Liver (tissue), 9 donors: Measurements from ENCODE around the gene SF1. TPM values are rescaled to one million over a fixed set of nuclear protein-coding genes. Genes with fewer than 3 reads are reported as not detected.

ENCODE experiments used
- DNase-seq: peaks from one replicate; pipeline ENCODE4 v3.0.0-alpha.2; 2017; ENCODE audit warnings: low spot score
- H3K27ac ChIP-seq, 2 donors: one replicate each; pipeline ENCODE4 v1.7.0; 2013; ENCODE audit warnings: inconsistent platforms in 2 of 2, low read length in 2 of 2, control low read depth in 1 of 2, low read depth in 1 of 2, mild to moderate bottlenecking in 1 of 2
- H3K27me3 ChIP-seq, 4 donors: one replicate each; pipeline versions ENCODE4 v1.6.1 to v1.7.0; 2013; ENCODE audit warnings: low read length in 3 of 4, inconsistent platforms in 1 of 4, mild to moderate bottlenecking in 1 of 4, moderate library complexity in 1 of 4; ENCODE audit not compliant: control insufficient read depth in 4 of 4, insufficient read depth in 4 of 4
- H3K36me3 ChIP-seq, 4 donors: one replicate each; pipeline versions ENCODE4 v1.6.1 to v1.7.0; 2013; ENCODE audit warnings: low read length in 3 of 4, mild to moderate bottlenecking in 3 of 4, low read depth in 1 of 4, moderate library complexity in 1 of 4; ENCODE audit not compliant: control insufficient read depth in 4 of 4, insufficient read depth in 3 of 4
- H3K4me1 ChIP-seq, 4 donors: one replicate each; pipeline versions ENCODE4 v1.6.1 to v1.7.0; 2013; ENCODE audit warnings: low read length in 3 of 4, mild to moderate bottlenecking in 3 of 4, moderate library complexity in 1 of 4; ENCODE audit not compliant: control insufficient read depth in 4 of 4, insufficient read depth in 4 of 4
- H3K4me3 ChIP-seq, 3 donors: one replicate each; pipeline versions ENCODE4 v1.6.1 to v1.7.0; 2013; ENCODE audit warnings: low read length in 3 of 3, control low read depth in 1 of 3, low read depth in 1 of 3, mild to moderate bottlenecking in 1 of 3
- H3K9ac ChIP-seq, 2 donors: one replicate each; pipeline ENCODE4 v1.7.0; 2013; ENCODE audit warnings: low read length in 2 of 2, mild to moderate bottlenecking in 2 of 2, moderate library complexity in 2 of 2, control low read depth in 1 of 2, low read depth in 1 of 2
- H3K9me3 ChIP-seq, 4 donors: one replicate each; pipeline versions ENCODE4 v1.6.1 to v1.7.0; 2013; ENCODE audit warnings: low read length in 3 of 4; ENCODE audit not compliant: control insufficient read depth in 4 of 4
- EGR1 ChIP-seq, 2 donors: IDR thresholded peaks; 2 replicates each; pipeline ENCODE4 v1.6.1; 2016 to 2018; ENCODE audit warnings: antibody characterized with exemption in 2 of 2, low read depth in 2 of 2
- FOXA1 ChIP-seq: IDR thresholded peaks from 2 replicates; pipeline ENCODE4 v1.6.1; 2016; ENCODE audit warnings: antibody characterized with exemption
- FOXA2 ChIP-seq: IDR thresholded peaks from 2 replicates; pipeline ENCODE4 v1.6.1; 2016; ENCODE audit warnings: antibody characterized with exemption
- GABPA ChIP-seq, 2 donors: IDR thresholded peaks in 1 of 2; conservative IDR thresholded peaks in 1 of 2; 2 replicates each; pipeline ENCODE4 v1.6.1; 2016; ENCODE audit warnings: antibody characterized with exemption in 2 of 2, mild to moderate bottlenecking in 1 of 2, moderate library complexity in 1 of 2
- HNF4A ChIP-seq, 2 donors: conservative IDR thresholded peaks; 2 replicates each; pipeline ENCODE4 v1.6.1; 2016; ENCODE audit warnings: antibody characterized with exemption in 2 of 2, mild to moderate bottlenecking in 2 of 2
- HNF4G ChIP-seq: IDR thresholded peaks from 2 replicates; pipeline ENCODE4 v1.6.1; 2016; ENCODE audit warnings: antibody characterized with exemption
- JUND ChIP-seq, 2 donors: IDR thresholded peaks; 2 replicates each; pipeline ENCODE4 v1.6.1; 2016; ENCODE audit warnings: antibody characterized with exemption in 2 of 2
- NR2F2 ChIP-seq: IDR thresholded peaks from 2 replicates; pipeline ENCODE4 v1.6.1; 2016; ENCODE audit warnings: antibody characterized with exemption
- RXRA ChIP-seq, 2 donors: IDR thresholded peaks; 2 replicates each; pipeline ENCODE4 v1.6.1; 2017 to 2018; ENCODE audit warnings: antibody characterized with exemption in 2 of 2, mild to moderate bottlenecking in 1 of 2
- SP1 ChIP-seq: IDR thresholded peaks from 2 replicates; pipeline ENCODE4 v1.6.1; 2018; ENCODE audit warnings: antibody characterized with exemption, mild to moderate bottlenecking
- TAF1 ChIP-seq: conservative IDR thresholded peaks from 2 replicates; pipeline ENCODE4 v1.6.1; 2016; ENCODE audit warnings: antibody characterized with exemption, mild to moderate bottlenecking
- YY1 ChIP-seq: IDR thresholded peaks from 2 replicates; pipeline ENCODE4 v1.6.1; 2016; ENCODE audit warnings: antibody characterized with exemption, mild to moderate bottlenecking
- WGBS: extraction: QIAGEN DNeasy Blood & Tissue Kit; methylation state at CpG from one replicate; pipeline ENCODE4 v1.1.7; 2013; 5-methylcytosine and 5-hydroxymethylcytosine counted together
- polyA plus RNA-seq, 2 donors: library from polyadenylated mRNA; stranded (reverse) in 1 of 2; unstranded in 1 of 2; fragments of 200-250 nt in 1 of 2; fragments of >200 nt in 1 of 2; fragmentation: Nextera tagmentation in 1 of 2; extraction: Ambion mirVana in 1 of 2; gene quantifications; one replicate each; pipeline versions ENCODE4 v1.2.1 to v1.2.3, GENCODE V29; 2013 to 2015
- total RNA-seq, 2 donors: library from RNA; depleted of rRNA; stranded (reverse); fragments of >200 nt; gene quantifications; one replicate each; pipeline ENCODE4 v1.2.3, GENCODE V29; 2014
- TF ChIP-seq, protein P1 (sequence below): IDR thresholded peaks from 2 replicates; pipeline ENCODE4 v1.6.1; 2016; ENCODE audit warnings: antibody characterized with exemption
- TF ChIP-seq, protein P2 (sequence below): fragments of 150-350 bp; IDR thresholded peaks from 2 replicates; pipeline ENCODE4 v1.5.1; 2017; ENCODE audit warnings: improper control_type of control experiment, low read depth, low read length; ENCODE audit not compliant: missing input control
- TF ChIP-seq, protein P3 (sequence below): IDR thresholded peaks from 2 replicates; pipeline ENCODE4 v1.6.1; 2016; ENCODE audit warnings: antibody characterized with exemption
- TF ChIP-seq, protein P4 (sequence below): IDR thresholded peaks from 2 replicates; pipeline ENCODE4 v1.6.1; 2016; ENCODE audit warnings: antibody characterized with exemption, mild to moderate bottlenecking
- donor health status: healthy.
- donor health status: healthy.
- donor health status: healthy.
- donor health status: healthy.
- donor health status: healthy.

Gene SF1
- total and polyA plus RNA-seq, 4 donors = 44.9 to 135 (median 50.1) TPM

DNA sequence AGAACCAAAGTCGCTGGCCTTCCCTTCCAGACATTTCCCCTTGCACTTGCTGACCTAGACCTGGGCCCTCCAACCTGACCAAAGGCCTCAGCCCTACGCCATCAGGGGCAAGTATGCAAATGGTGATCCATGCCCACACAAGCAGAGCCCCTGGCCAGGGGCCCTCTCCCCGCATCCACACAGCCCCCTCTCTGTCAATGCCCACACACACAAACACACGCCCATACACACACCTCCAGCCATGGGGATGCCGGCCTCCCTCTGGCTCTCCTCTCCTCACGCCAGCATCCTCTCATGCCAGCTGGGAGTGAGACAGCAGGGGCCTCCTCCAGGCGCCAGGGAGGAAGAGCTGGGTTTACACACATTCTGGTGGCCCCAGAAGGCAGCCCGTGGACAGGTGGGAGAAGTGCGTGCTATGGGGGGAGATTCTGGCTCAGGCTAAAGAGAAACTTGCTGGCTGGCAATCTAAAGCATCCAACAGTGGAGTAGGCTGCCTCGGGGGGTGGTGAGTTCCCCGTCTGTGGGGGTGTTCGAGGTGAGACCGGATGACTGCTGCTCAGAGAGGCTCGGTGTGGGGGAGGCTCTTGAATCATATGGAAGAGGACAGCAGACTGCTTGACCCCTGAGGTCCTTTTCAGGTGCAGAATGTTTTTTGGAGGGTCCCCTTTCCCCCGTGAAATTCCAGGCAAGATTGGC, 60.1 kb downstream of the SF1 start:
- Histone ChIP-seq H3K9me3 (no peaks in the 10 kb centered on the region), H3K4me3 (no peak overlapping the region), H3K9ac (no peak overlapping the region), H3K27ac (no peak overlapping the region), H3K36me3 (no peaks in the 10 kb centered on the region), H3K27me3 (peaks cover 4 to 13% (median 9%) of the 10 kb centered on the region in 4 donors), H3K4me1 (peaks cover under 1 to 6% (median 3%) of the 10 kb centered on the region in 4 donors)
- TF ChIP-seq SP1 (no peak), GABPA (IDR thresholded peaks at IDR 0.05 in 1 of 2, conservative IDR thresholded peaks at IDR 0.05 in 1 of 2) (no peak), NR2F2 (no peak), JUND (IDR thresholded peaks at IDR 0.05) (no peak), HNF4G (no peak), EGR1 (IDR thresholded peaks at IDR 0.05; ENCODE audit: low read depth in 2 of 2) (no peak), RXRA (IDR thresholded peaks at IDR 0.05) (no peak), FOXA1 (no peak), TAF1 (no peak), FOXA2 (no peak), YY1 (no peak), HNF4A (conservative IDR thresholded peaks at IDR 0.05) (no peak)
- TF ChIP-seq, protein P1, sequence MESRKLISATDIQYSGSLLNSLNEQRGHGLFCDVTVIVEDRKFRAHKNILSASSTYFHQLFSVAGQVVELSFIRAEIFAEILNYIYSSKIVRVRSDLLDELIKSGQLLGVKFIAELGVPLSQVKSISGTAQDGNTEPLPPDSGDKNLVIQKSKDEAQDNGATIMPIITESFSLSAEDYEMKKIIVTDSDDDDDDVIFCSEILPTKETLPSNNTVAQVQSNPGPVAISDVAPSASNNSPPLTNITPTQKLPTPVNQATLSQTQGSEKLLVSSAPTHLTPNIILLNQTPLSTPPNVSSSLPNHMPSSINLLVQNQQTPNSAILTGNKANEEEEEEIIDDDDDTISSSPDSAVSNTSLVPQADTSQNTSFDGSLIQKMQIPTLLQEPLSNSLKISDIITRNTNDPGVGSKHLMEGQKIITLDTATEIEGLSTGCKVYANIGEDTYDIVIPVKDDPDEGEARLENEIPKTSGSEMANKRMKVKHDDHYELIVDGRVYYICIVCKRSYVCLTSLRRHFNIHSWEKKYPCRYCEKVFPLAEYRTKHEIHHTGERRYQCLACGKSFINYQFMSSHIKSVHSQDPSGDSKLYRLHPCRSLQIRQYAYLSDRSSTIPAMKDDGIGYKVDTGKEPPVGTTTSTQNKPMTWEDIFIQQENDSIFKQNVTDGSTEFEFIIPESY = no peak
- TF ChIP-seq, protein P2, sequence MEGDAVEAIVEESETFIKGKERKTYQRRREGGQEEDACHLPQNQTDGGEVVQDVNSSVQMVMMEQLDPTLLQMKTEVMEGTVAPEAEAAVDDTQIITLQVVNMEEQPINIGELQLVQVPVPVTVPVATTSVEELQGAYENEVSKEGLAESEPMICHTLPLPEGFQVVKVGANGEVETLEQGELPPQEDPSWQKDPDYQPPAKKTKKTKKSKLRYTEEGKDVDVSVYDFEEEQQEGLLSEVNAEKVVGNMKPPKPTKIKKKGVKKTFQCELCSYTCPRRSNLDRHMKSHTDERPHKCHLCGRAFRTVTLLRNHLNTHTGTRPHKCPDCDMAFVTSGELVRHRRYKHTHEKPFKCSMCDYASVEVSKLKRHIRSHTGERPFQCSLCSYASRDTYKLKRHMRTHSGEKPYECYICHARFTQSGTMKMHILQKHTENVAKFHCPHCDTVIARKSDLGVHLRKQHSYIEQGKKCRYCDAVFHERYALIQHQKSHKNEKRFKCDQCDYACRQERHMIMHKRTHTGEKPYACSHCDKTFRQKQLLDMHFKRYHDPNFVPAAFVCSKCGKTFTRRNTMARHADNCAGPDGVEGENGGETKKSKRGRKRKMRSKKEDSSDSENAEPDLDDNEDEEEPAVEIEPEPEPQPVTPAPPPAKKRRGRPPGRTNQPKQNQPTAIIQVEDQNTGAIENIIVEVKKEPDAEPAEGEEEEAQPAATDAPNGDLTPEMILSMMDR = no peak
- TF ChIP-seq, protein P3, sequence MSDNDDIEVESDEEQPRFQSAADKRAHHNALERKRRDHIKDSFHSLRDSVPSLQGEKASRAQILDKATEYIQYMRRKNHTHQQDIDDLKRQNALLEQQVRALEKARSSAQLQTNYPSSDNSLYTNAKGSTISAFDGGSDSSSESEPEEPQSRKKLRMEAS = no peak
- TF ChIP-seq, protein P4, sequence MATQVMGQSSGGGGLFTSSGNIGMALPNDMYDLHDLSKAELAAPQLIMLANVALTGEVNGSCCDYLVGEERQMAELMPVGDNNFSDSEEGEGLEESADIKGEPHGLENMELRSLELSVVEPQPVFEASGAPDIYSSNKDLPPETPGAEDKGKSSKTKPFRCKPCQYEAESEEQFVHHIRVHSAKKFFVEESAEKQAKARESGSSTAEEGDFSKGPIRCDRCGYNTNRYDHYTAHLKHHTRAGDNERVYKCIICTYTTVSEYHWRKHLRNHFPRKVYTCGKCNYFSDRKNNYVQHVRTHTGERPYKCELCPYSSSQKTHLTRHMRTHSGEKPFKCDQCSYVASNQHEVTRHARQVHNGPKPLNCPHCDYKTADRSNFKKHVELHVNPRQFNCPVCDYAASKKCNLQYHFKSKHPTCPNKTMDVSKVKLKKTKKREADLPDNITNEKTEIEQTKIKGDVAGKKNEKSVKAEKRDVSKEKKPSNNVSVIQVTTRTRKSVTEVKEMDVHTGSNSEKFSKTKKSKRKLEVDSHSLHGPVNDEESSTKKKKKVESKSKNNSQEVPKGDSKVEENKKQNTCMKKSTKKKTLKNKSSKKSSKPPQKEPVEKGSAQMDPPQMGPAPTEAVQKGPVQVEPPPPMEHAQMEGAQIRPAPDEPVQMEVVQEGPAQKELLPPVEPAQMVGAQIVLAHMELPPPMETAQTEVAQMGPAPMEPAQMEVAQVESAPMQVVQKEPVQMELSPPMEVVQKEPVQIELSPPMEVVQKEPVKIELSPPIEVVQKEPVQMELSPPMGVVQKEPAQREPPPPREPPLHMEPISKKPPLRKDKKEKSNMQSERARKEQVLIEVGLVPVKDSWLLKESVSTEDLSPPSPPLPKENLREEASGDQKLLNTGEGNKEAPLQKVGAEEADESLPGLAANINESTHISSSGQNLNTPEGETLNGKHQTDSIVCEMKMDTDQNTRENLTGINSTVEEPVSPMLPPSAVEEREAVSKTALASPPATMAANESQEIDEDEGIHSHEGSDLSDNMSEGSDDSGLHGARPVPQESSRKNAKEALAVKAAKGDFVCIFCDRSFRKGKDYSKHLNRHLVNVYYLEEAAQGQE = no peak
- DNase-seq = no peak
- 81% methylated on average over 15 of the region's 15 CpGs for WGBS

DNA sequence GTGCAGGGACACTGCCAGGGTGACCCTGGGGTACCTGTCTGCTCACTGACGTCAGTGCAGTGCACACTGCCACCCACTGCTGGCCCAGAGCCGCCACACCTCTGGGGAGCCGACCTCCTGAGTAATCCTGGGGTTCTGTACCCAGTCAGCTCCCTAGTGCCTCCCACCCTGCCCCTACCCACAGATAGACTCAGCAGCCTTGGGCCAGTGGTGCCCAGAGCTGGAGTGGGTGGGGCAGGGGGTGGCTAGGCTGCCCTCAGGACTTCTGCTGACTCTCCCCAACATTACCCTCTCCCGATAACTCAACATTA, 61.1 kb downstream of the SF1 start:
- Histone ChIP-seq H3K36me3 (no peaks in the 10 kb centered on the region), H3K4me1 (peaks cover 2 to 9% (median 4%) of the 10 kb centered on the region in 4 donors), H3K27ac (no peak overlapping the region), H3K27me3 (peaks cover 6 to 20% (median 10%) of the 10 kb centered on the region in 4 donors), H3K9me3 (no peaks in the 10 kb centered on the region), H3K4me3 (no peak overlapping the region), H3K9ac (no peak overlapping the region)
- no peak for DNase-seq
- TF ChIP-seq EGR1 (IDR thresholded peaks at IDR 0.05; ENCODE audit: low read depth in 2 of 2) (no peak), RXRA (IDR thresholded peaks at IDR 0.05) (no peak)
- WGBS = 71% methylated on average over 4 of the region's 4 CpGs
